GM18508 (cell line): Measurements from ENCODE around the gene PPP1R8.
A peak's percentile ranks its signal among the peaks of the same experiment; 100 is the strongest.
"Not testable (repeated sequence)": the region's sequence is repeated elsewhere in the genome, so short reads cannot be mapped to it uniquely, and the experiment has no call there.

Experiments used
- ATAC-seq: cut with Tn5 transposase; IDR thresholded peaks from one replicate; pipeline ENCODE4 v1.9.1; 2021; ENCODE audit warnings: moderate number of reproducible peaks; ENCODE audit not compliant: insufficient read depth, unreplicated experiment

The PPP1R8 gene

GRCh38 chr1:27868932-27869718, 38.5 kb downstream of the PPP1R8 start:
- peak; percentile 40 for ATAC-seq

GRCh38 chr1:27869719-27870085, 39.1 kb downstream of the PPP1R8 start:
- ATAC-seq, result no peak

GRCh38 chr1:27871076-27871475, 40.5 kb downstream of the PPP1R8 start:
- ATAC-seq, result not testable (repeated sequence)

- no peak for ATAC-seq
Measured at GRCh38 chr1:27872059-27872801, 41.6 kb downstream of the PPP1R8 start, which contains the start of gene THEMIS2. TSS of gene THEMIS2 (plus strand) at chr1:27872544. CDS start at chr1:27872572, 28 bp downstream.

- ATAC-seq, result no peak
Measured at GRCh38 chr1:27872802-27873551, 42.4 kb downstream of the PPP1R8 start.

GRCh38 chr1:27873671-27874384, 43.2 kb downstream of the PPP1R8 start:
- ATAC-seq, result no peak

GRCh38 chr1:27876341-27877114, 45.9 kb downstream of the PPP1R8 start:
- ATAC-seq, result no peak

GRCh38 chr1:27877115-27877416, 46.5 kb downstream of the PPP1R8 start:
- no peak for ATAC-seq

GRCh38 chr1:27878039-27878438, 47.5 kb downstream of the PPP1R8 start:
- ATAC-seq, result no peak

- ATAC-seq, result no peak
Measured at GRCh38 chr1:27878787-27879335, 48.3 kb downstream of the PPP1R8 start.

- ATAC-seq, result no peak
Measured at GRCh38 chr1:27879374-27880082, 48.9 kb downstream of the PPP1R8 start.

- ATAC-seq, result no peak
Measured at GRCh38 chr1:27882543-27882903, 51.9 kb downstream of the PPP1R8 start.

- ATAC-seq, result no peak
Measured at GRCh38 chr1:27883536-27883935, 53.0 kb downstream of the PPP1R8 start.

GRCh38 chr1:27884006-27884954, 53.7 kb downstream of the PPP1R8 start:
- ATAC-seq, result no peak

GRCh38 chr1:27885114-27885528, 54.5 kb downstream of the PPP1R8 start:
- no peak for ATAC-seq

GRCh38 chr1:27885621-27886352, 55.2 kb downstream of the PPP1R8 start:
- no peak for ATAC-seq

- ATAC-seq, result no peak
Measured at GRCh38 chr1:27886353-27886679, 55.7 kb downstream of the PPP1R8 start.
